HCT116 (cell line): ENCODE results near the gene CEP131. TPM values are rescaled to one million over a fixed set of nuclear protein-coding genes. Genes with fewer than 3 reads are reported as not detected.

Source experiments
- ATAC-seq: fragments of 200-7000 bp; cut with Tn5 transposase; 2 replicates; pipeline ENCODE4 v1.9.1; 2020; ENCODE audit warnings: mild to moderate bottlenecking, moderate library complexity
- BruUV-seq: library from RNA; stranded (reverse); fragments of 400-500 nt; replicated peaks from 2 replicates; lab custom pipeline; 2021; lab: Mats Ljungman, UMichigan
- CTCF ChIA-PET: fragments of 300-600 bp; sonication (Branson Sonifier 250); formaldehyde crosslinking; loops from one replicate; lab custom pipeline; 2021; ENCODE audit warnings: antibody characterized with exemption; lab: Charles Lee
- POLR2A ChIA-PET: fragments of 300-600, 350-600 bp; sonication (Branson Sonifier 250); formaldehyde crosslinking; loops from one replicate; lab custom pipeline; 2021; ENCODE audit warnings: antibody characterized with exemption; lab: Charles Lee
- RAD21 ChIA-PET, 2 experiments: fragments of 300-600 bp; sonication (Branson Sonifier 250); formaldehyde crosslinking; loops; one replicate each; lab custom pipeline; 2023; ENCODE audit warnings: low total read pairs in 2 of 2; ENCODE audit not compliant: uncharacterized antibody in 2 of 2, unreplicated experiment in 2 of 2, low non-redundant PET in 1 of 2; lab: Charles Lee
- DNase-seq: peaks from one replicate; pipeline ENCODE4 v3.0.0-alpha.2; 2010; ENCODE audit warnings: low read depth, low spot score
- H2AFZ ChIP-seq: fragments of 200-600 bp; shearing (Covaris generic), sonication (generic); 2 replicates; pipeline ENCODE4 v1.6.1; 2017; ENCODE audit warnings: low read depth, mixed run types, mixed read lengths, antibody characterized with exemption, low read length; ENCODE audit not compliant: poor library complexity, severe bottlenecking
- H3K27ac ChIP-seq: 2 replicates; pipeline ENCODE4 v1.5.1; 2012; ENCODE audit warnings: low read depth, low read length
- H3K27me3 ChIP-seq: fragments of 200-600 bp; sonication (generic); 2 replicates; pipeline ENCODE4 v1.6.1; 2016; ENCODE audit warnings: mixed run types, low read length, mixed read lengths; ENCODE audit not compliant: insufficient read depth
- H3K36me3 ChIP-seq, 2 experiments: fragments of 200-500 bp in 1 of 2; fragments of 200-600 bp in 1 of 2; sonication (Bioruptor generic) in 1 of 2; sonication (generic) in 1 of 2; 2 replicates each; pipeline versions ENCODE4 v1.5.1 to v1.6.1; 2014 to 2016; ENCODE audit warnings: low read length in 2 of 2, inconsistent platforms in 1 of 2, mixed read lengths in 1 of 2, mixed run types in 1 of 2; ENCODE audit not compliant: insufficient read depth in 2 of 2, control insufficient read depth in 1 of 2
- H3K4me1 ChIP-seq, 2 experiments: fragments of 200-600 bp in 1 of 2; sonication (generic) in 1 of 2; 2 replicates each; pipeline versions ENCODE4 v1.5.1 to v1.6.1; 2012 to 2017; ENCODE audit warnings: low read length in 2 of 2, inconsistent platforms in 1 of 2, mild to moderate bottlenecking in 1 of 2, mixed read lengths in 1 of 2, mixed run types in 1 of 2, moderate library complexity in 1 of 2; ENCODE audit not compliant: insufficient read depth in 2 of 2, control insufficient read depth in 1 of 2
- H3K4me2 ChIP-seq: fragments of 200-600 bp; sonication (generic); 2 replicates; pipeline ENCODE4 v1.6.1; 2017; ENCODE audit warnings: mixed run types, low read length, mixed read lengths
- H3K4me3 ChIP-seq, 2 experiments: fragments of 200-600 bp in 1 of 2; sonication (generic) in 1 of 2; replicated peaks in 1 of 2; 2 replicates each; pipeline ENCODE4 v1.5.1; 2011 to 2016; ENCODE audit warnings: low read length in 2 of 2, control low read depth in 1 of 2, low read depth in 1 of 2, mild to moderate bottlenecking in 1 of 2, mixed read lengths in 1 of 2, mixed run types in 1 of 2
- H3K79me2 ChIP-seq: fragments of 200-600 bp; sonication (generic); 2 replicates; pipeline ENCODE4 v1.6.1; 2017; ENCODE audit warnings: mild to moderate bottlenecking, mixed run types, low read length, moderate library complexity, mixed read lengths; ENCODE audit not compliant: insufficient read depth
- H3K9ac ChIP-seq: fragments of 200-600 bp; sonication (generic); 2 replicates; pipeline ENCODE4 v1.6.1; 2016; ENCODE audit warnings: low read length, mixed read lengths
- H3K9me2 ChIP-seq: fragments of 200-600 bp; sonication (generic), shearing (Covaris generic); 2 replicates; pipeline ENCODE4 v1.6.1; 2017; ENCODE audit warnings: mixed run types, mild to moderate bottlenecking, moderate library complexity; ENCODE audit not compliant: insufficient read depth
- H3K9me3 ChIP-seq, 2 experiments: fragments of 200-500 bp in 1 of 2; fragments of 200-600 bp in 1 of 2; sonication (Bioruptor generic) in 1 of 2; sonication (generic) in 1 of 2; 2 replicates each; pipeline ENCODE4 v1.6.1; 2014 to 2017; ENCODE audit warnings: low read length in 2 of 2, mixed read lengths in 2 of 2, inconsistent platforms in 1 of 2, low read depth in 1 of 2, mild to moderate bottlenecking in 1 of 2, mixed run types in 1 of 2, moderate library complexity in 1 of 2; ENCODE audit not compliant: control insufficient read depth in 1 of 2, insufficient read depth in 1 of 2
- H4K20me1 ChIP-seq: fragments of 200-600 bp; sonication (generic), shearing (Covaris generic); 2 replicates; pipeline ENCODE4 v1.6.1; 2017; ENCODE audit warnings: mixed run types, mild to moderate bottlenecking, moderate library complexity; ENCODE audit not compliant: insufficient read depth
- ATF3 ChIP-seq: IDR thresholded peaks from 2 replicates; pipeline ENCODE4 v1.6.1; 2012
- EGR1 ChIP-seq: IDR thresholded peaks from 2 replicates; pipeline ENCODE4 v1.6.1; 2012; ENCODE audit warnings: low read depth
- EZH2phosphoT487 ChIP-seq: fragments of 200-600 bp; IDR thresholded peaks from 2 replicates; pipeline ENCODE4 v1.6.1; 2018; ENCODE audit warnings: antibody characterized with exemption, borderline replicate concordance
- FOSL1 ChIP-seq: IDR thresholded peaks from 2 replicates; pipeline ENCODE4 v1.6.1; 2012; ENCODE audit warnings: low read depth
- POLR2A ChIP-seq: IDR thresholded peaks from 2 replicates; pipeline ENCODE4 v1.7.0; 2011; ENCODE audit warnings: borderline replicate concordance; ENCODE audit not compliant: insufficient read depth, insufficient read length; ENCODE audit errors: extremely low read depth
- RAD21 ChIP-seq: IDR thresholded peaks from 2 replicates; pipeline ENCODE4 v1.6.1; 2012; ENCODE audit warnings: low read depth, mild to moderate bottlenecking
- SP1 ChIP-seq: IDR thresholded peaks from 2 replicates; pipeline ENCODE4 v1.6.1; 2012; ENCODE audit warnings: low read depth
- ZFX ChIP-seq: fragments of 450-650 bp; IDR thresholded peaks from 2 replicates; pipeline ENCODE4 v1.6.1; 2017
- intact Hi-C: fragments of 100-400 bp; cut with micrococcal nuclease; formaldehyde crosslinking; loops from 2 replicates; pipeline ENCODE4 v1.10.0; 2022
- total RNA-seq: library from RNA; stranded (reverse); gene quantifications from one replicate; pipeline ENCODE4 v1.2.1, GENCODE V29; 2021; ENCODE audit not compliant: unreplicated experiment

The CEP131 gene
- total RNA-seq, 1 experiment from 2014 or later: 30.2 TPM

- ChIA-PET CTCF (interaction anchor here (0.6 kb wide), 1 partner anchor 9 kb away, joined by 3 read pairs; no protein-coding TSS in a partner anchor), POLR2A (no interaction called here), RAD21 (no interaction called here)
- intact Hi-C loops: no loop called here
- Histone ChIP-seq H3K27me3 (no peaks in the 10 kb centered on the region), H3K9me3 (no peaks in the 10 kb centered on the region), H2AFZ (no peak overlapping the region), H3K4me3 (no peak overlapping the region), H3K4me2 (no peak overlapping the region), H3K9me2 (no peaks in the 10 kb centered on the region), H3K79me2 (no peaks in the 10 kb centered on the region), H4K20me1 (no peaks in the 10 kb centered on the region), H3K4me1 (no peaks in the 10 kb centered on the region), H3K36me3 (peaks cover 3% of the 10 kb centered on the region in 2 experiments; a peak in 2 of 4 replicates), H3K9ac (no peak overlapping the region), H3K27ac (no peak overlapping the region)
- BruUV-seq: no TSS peak
- ATAC-seq (0 out of 2 replicates have a peak, but pooled peaks have one; percentile 19), DNase-seq (no peak)
- TF ChIP-seq EGR1: no peak
- TF ChIP-seq RAD21: no peak
- no peak for TF ChIP-seq ATF3
- TF ChIP-seq ZFX: no peak
- TF ChIP-seq POLR2A: no peak
- no peak for TF ChIP-seq EZH2phosphoT487
- no peak for TF ChIP-seq FOSL1
Observed at GRCh38 chr17:81192386-81193050, 30.2 kb downstream of the CEP131 start.

- Histone ChIP-seq H3K79me2 (no peaks in the 10 kb centered on the region), H3K36me3 (peaks cover 3% of the 10 kb centered on the region in 2 experiments; a peak in 2 of 4 replicates), H3K4me1 (no peaks in the 10 kb centered on the region), H3K9me3 (no peaks in the 10 kb centered on the region), H3K27me3 (no peaks in the 10 kb centered on the region), H2AFZ (no peak overlapping the region), H3K9me2 (no peaks in the 10 kb centered on the region), H3K4me2 (no peak overlapping the region), H3K4me3 (no peak overlapping the region), H3K9ac (no peak overlapping the region), H4K20me1 (no peaks in the 10 kb centered on the region), H3K27ac (no peak overlapping the region)
- ChIA-PET CTCF (interaction anchor here (0.6 kb wide), 1 partner anchor 9 kb away, joined by 3 read pairs; no protein-coding TSS in a partner anchor), POLR2A (no interaction called here), RAD21 (no interaction called here)
- BruUV-seq: no TSS peak
- DNase-seq (no peak), ATAC-seq (no peak)
- intact Hi-C loops: no loop called here
- TF ChIP-seq EGR1: no peak
- no peak for TF ChIP-seq SP1
- TF ChIP-seq POLR2A: no peak
- TF ChIP-seq ZFX: no peak
- no peak for TF ChIP-seq EZH2phosphoT487
Observed at GRCh38 chr17:81191646-81192045, 31.1 kb downstream of the CEP131 start.
